T-helper 1 cell (primary cell): ENCODE data around the gene PLBD2.

Experiments used
- DNase-seq, 5 donors: peaks; one replicate each; pipeline ENCODE4 v3.0.0-alpha.2; 2012 to 2020

PLBD2 gene

GRCh38 chr12:113371808-113372207, 13.4 kb downstream of the PLBD2 start:
- no peak for DNase-seq

- DNase-seq: no peak
These were observed 14.0 kb downstream of the PLBD2 start for GRCh38 chr12:113372371-113372770.

- DNase-seq: no peak
These were observed 15.1 kb downstream of the PLBD2 start for GRCh38 chr12:113373440-113373839.

- no peak for DNase-seq
These were observed 15.6 kb downstream of the PLBD2 start for GRCh38 chr12:113373969-113374368.

GRCh38 chr12:113374823-113375428, 16.5 kb downstream of the PLBD2 start:
- DNase-seq: no peak

- DNase-seq: no peak
These were observed 19.9 kb downstream of the PLBD2 start for GRCh38 chr12:113378291-113378690.

- DNase-seq: no peak
These were observed 22.8 kb downstream of the PLBD2 start for GRCh38 chr12:113381220-113381619.

- no peak for DNase-seq
These were observed 23.8 kb downstream of the PLBD2 start for GRCh38 chr12:113382206-113382605.

GRCh38 chr12:113384778-113385177, 26.4 kb downstream of the PLBD2 start:
- DNase-seq: no peak

- DNase-seq: no peak
These were observed 27.0 kb downstream of the PLBD2 start for GRCh38 chr12:113385282-113385882.

- no peak for DNase-seq
These were observed 28.6 kb downstream of the PLBD2 start for GRCh38 chr12:113386866-113387566.

GRCh38 chr12:113387631-113388030, 29.2 kb downstream of the PLBD2 start:
- DNase-seq: no peak

GRCh38 chr12:113388351-113388750, 30.0 kb downstream of the PLBD2 start:
- no peak for DNase-seq

GRCh38 chr12:113390064-113391043, 32.0 kb downstream of the PLBD2 start:
- no peak for DNase-seq

- DNase-seq: no peak
These were observed 32.8 kb downstream of the PLBD2 start for GRCh38 chr12:113391145-113391544.

- no peak for DNase-seq
These were observed 33.4 kb downstream of the PLBD2 start for GRCh38 chr12:113391650-113392337.

- DNase-seq: no peak
These were observed 34.1 kb downstream of the PLBD2 start for GRCh38 chr12:113392520-113392919.

GRCh38 chr12:113392988-113393579, 34.7 kb downstream of the PLBD2 start:
- no peak for DNase-seq

- no peak for DNase-seq
These were observed 35.4 kb downstream of the PLBD2 start for GRCh38 chr12:113393749-113394148.

- no peak for DNase-seq
These were observed 36.7 kb downstream of the PLBD2 start for GRCh38 chr12:113395119-113395518.

- no peak for DNase-seq
These were observed 37.8 kb downstream of the PLBD2 start for GRCh38 chr12:113396200-113396599.
